NCI-H2029 (cell line): ENCODE data around the gene UQCRC1.

Source experiments
- DNase-seq: peaks from one replicate; lab custom pipeline; 2025; lab: John Stamatoyannopoulos, UW

Gene UQCRC1

GRCh38 chr3:48609088-48610005, at the start of gene UQCRC1:
Gene UQCRC1, minus strand, starts transcription at chr3:48609646. Its CDS starts 26 bp downstream, at chr3:48609620.
- peak; percentile 85 for DNase-seq

GRCh38 chr3:48656841-48657281, 47.4 kb upstream of the UQCRC1 start:
- no peak for DNase-seq

- no peak for DNase-seq
Measured at GRCh38 chr3:48656061-48656840, 46.8 kb upstream of the UQCRC1 start.

- DNase-seq, result no peak
Measured at GRCh38 chr3:48655606-48656005, 46.2 kb upstream of the UQCRC1 start.

- no peak for DNase-seq
Measured at GRCh38 chr3:48655063-48655462, 45.6 kb upstream of the UQCRC1 start.

- DNase-seq, result no peak
Measured at GRCh38 chr3:48652923-48653715, 43.7 kb upstream of the UQCRC1 start.

- DNase-seq, result no peak
Measured at GRCh38 chr3:48651771-48652170, 42.3 kb upstream of the UQCRC1 start.

GRCh38 chr3:48650723-48651122, 41.3 kb upstream of the UQCRC1 start:
- no peak for DNase-seq

- DNase-seq, result no peak
Measured at GRCh38 chr3:48648188-48648850, 38.9 kb upstream of the UQCRC1 start.

GRCh38 chr3:48647714-48648113, 38.3 kb upstream of the UQCRC1 start:
- no peak for DNase-seq

GRCh38 chr3:48644898-48645760, 35.7 kb upstream of the UQCRC1 start:
- DNase-seq, result no peak

- no peak for DNase-seq
Measured at GRCh38 chr3:48642605-48643004, 33.2 kb upstream of the UQCRC1 start.

GRCh38 chr3:48641396-48641795, 31.9 kb upstream of the UQCRC1 start:
- DNase-seq, result no peak

GRCh38 chr3:48639944-48640606, 30.6 kb upstream of the UQCRC1 start:
- no peak for DNase-seq

- no peak for DNase-seq
Measured at GRCh38 chr3:48637305-48637704, 27.9 kb upstream of the UQCRC1 start.

GRCh38 chr3:48636149-48636655, 26.8 kb upstream of the UQCRC1 start:
- DNase-seq, result no peak

GRCh38 chr3:48635222-48636021, 26.0 kb upstream of the UQCRC1 start, which contains the start of gene SLC26A6:
Gene SLC26A6, minus strand, starts transcription at chr3:48635461. Its CDS starts 68 bp downstream, at chr3:48635393.
- peak; percentile 93 for DNase-seq

GRCh38 chr3:48634661-48635221, 25.3 kb upstream of the UQCRC1 start:
- DNase-seq, result no peak
